GM21529 (cell line): ENCODE measurements around the gene FHOD3.

Source experiments
- ATAC-seq: cut with Tn5 transposase; IDR thresholded peaks from one replicate; pipeline ENCODE4 v1.9.1; 2021; ENCODE audit not compliant: unreplicated experiment

FHOD3 gene

GRCh38 chr18:36295880-36296301 is 1.6 kb upstream of the FHOD3 start:
- no peak for ATAC-seq

DNA sequence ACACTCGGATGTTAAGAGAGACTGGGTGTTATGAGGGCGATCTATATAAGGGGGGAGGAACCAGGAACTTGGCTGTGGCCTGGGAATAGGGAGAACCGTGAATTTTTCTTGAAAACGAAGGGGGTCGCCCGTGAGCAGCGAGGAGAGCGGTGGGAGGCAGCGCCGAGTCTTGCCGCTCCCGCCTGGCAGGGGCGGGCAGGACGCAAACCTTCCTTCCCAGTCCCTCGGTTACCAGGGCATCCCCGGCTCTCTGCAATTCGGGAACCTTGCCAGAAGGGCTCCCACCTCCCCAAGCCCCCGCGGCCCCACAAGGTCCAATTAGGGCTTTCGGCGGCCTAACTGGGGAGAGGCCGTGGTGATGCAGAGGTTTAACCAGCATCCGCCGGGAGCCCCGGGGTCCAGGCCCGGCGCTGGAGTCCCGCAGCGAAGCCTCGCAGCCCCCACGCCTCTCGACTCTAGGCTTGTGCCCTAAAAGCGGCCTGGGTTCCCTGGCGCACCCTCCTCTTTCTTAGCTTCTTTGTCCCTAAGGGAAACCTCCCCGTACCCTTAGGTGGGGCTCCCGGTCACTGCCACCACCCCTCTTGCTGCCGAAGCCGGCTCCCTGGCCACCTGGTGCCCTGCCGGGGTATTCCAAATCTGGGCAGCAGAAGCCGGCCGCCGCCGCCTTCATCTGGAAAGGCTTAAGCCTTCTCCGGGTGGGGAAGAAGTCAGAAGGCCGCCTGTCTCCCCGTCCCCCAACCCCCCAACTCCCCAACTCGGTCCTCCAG is 680 bp upstream of the FHOD3 start:
- peak; percentile 22 for ATAC-seq

- ATAC-seq: peak; percentile 15
These were observed 721 bp downstream of the FHOD3 start for GRCh38 chr18:36298126-36298741.

DNA sequence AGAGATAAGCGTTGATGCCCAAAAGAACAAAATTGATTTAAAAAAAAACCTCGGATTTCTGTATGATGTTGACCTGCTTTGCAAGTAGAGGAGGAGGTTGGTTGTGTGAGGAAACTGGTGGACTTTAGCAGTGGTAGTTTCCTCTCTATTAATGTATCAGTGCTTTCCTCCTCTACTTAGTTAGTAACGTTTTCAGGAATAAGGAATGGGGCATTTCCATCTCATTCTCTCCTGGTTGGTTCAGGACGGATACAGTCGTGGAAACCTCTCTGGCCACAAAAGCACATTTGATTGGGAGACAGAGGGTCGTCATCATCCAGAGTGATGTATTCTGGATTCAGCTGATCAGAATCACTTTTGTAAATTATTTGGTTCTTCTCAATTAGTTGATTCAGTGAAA is 1.5 kb downstream of the FHOD3 start:
- ATAC-seq: no peak

DNA sequence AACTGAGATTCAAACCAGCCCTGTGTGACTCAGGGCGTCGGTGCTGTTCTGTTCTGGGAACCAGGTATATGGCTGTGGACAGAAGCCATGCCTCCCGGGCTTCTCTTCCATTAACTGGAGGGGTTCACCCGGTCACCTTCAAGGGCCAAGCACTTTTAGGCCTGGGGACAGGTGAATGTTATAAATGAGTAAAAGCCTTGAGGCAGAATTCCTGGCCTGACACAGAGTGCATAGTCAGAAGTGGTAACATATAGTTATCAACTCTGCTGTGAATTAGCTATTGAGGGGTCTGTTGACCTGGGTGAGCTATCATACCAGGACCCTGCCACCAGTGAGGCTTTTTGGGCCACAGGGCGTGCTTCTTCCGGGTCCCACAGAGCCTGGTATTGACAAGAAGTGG is 2.7 kb downstream of the FHOD3 start:
- no peak for ATAC-seq

- no peak for ATAC-seq
These were observed 4.4 kb downstream of the FHOD3 start for GRCh38 chr18:36301884-36302283.

DNA sequence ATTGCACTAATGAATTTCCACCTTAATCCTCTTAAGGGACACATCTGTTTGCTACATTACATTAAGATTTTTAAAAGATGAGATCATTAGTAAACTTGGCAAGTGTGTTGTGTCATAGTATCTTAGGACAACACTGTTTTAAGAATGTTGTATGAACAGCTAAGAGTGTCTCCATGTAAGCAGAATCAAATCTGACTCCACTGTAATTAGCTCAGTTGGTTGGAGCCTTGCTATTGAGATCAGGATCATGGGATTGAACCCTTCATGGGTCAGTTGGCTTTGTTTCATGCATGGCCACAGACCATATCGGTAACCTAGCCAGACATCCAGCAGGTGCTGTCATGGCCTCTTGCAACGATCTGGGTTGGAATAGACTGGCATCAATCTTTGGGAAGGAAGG is 5.2 kb downstream of the FHOD3 start:
- no peak for ATAC-seq

DNA sequence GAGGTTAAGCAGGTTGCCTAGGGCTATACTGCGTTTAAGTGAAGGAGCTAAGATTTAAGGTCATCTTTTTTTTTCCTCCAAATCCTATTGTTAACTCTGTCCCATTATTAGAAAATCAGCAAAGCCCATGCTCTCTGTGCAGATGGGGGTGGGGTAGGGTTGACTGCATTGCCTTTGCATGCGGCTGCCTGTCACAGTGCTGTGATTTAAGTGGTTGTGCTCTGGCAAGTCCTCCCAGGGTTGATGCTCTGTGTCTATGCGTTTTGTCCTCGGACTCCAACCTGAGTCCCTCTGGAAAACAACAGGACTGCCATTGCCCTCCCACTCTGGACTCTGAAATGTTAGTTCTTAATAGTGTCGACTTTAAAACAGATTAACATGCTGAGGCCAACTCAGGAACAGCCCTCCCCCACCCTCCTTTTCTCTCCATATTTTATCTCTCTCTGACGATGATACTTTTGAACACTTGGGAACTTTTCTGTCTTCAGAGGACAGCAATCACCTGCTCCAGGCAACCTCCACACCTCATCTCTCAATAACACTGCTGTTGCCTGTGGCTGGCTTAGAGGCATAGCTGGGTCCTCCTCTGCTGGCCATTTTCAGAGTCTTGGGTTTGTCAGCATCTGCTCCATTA is 5.8 kb downstream of the FHOD3 start:
- no peak for ATAC-seq

DNA sequence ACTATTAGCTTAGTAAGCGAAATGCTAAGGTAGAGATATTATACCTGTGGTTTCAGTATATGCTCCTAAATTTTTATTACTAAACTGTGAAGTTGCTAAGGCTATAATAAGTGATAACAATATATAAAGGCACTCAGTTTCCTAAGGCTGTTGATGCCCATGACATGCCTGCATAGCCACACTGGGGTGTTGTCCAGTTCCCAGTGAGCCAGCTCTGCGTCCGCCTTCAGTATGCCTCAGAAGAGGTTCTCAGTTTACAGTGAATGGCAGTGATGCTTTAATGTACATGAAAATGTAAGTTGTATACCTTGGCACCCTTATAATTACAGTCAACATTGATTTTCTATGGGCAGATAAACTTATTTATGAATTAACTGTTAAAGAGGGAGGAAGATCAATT is 7.2 kb downstream of the FHOD3 start:
- ATAC-seq: no peak

GRCh38 chr18:36305375-36305774 is 7.9 kb downstream of the FHOD3 start:
- ATAC-seq: no peak

GRCh38 chr18:36307513-36307912 is 10.0 kb downstream of the FHOD3 start:
- ATAC-seq: no peak

DNA sequence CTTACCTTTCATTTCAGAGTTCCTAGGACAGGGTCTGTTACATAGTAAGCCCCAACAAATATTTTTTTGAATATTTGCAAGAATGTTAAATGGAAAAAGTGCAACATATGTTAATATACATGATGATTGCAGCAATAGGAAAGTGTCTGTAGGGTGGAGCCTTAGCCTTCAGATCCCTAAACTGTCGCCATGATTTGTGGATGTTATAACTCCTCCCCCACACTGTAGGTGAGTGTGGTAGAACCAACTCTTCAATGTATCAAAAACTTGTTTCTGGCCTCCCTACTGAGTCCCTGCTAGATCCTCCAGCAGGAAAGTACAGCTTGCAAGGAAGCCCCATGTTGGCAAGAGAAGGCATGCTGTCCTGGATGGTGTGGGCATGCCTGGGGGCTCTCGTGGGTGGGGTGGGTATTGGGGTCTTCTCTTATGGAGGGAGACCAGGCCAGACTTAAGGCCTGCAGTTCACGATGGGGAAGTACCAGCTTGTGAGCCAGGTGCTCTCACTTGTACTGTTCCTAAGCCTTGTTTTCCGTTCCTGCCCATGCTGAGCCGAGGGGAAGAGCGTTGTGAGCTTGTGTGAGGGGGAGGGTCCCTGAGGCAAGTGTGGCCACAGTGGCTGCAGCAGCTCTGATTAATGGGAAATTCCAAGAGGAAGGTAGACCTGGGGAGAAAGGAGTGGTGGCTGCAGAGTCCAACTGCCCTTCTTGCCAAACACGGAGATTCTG is 11.4 kb downstream of the FHOD3 start:
- no peak for ATAC-seq

GRCh38 chr18:36309436-36310391 is 12.2 kb downstream of the FHOD3 start:
- ATAC-seq: no peak

DNA sequence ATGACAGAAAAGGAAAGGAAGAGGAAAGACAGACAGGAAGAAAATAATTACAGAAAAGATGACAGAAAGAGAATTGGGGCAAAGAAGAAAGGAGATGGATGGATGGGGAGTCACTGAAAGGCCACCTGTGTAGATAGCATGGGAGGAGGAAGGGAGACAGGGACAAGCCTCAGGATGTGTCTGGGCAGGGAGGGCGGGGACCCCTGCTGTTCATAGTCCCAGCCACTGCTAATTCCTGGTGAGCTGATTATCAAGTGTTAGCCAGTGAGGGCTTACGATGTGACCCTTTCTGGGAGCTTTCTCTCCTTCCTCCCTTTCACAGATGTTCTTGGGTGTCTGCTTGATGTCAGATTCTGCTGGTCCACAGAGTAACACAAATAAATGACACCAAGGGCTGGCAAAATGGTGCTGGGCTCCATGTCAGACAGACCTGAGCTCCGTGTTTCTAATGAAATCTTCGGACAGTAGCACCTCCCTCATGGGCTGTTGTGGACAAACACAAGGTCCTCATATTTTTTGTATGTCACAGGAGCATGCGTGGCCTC is 13.6 kb downstream of the FHOD3 start:
- ATAC-seq: no peak

- no peak for ATAC-seq
These were observed 15.4 kb downstream of the FHOD3 start for GRCh38 chr18:36312806-36313395.

DNA sequence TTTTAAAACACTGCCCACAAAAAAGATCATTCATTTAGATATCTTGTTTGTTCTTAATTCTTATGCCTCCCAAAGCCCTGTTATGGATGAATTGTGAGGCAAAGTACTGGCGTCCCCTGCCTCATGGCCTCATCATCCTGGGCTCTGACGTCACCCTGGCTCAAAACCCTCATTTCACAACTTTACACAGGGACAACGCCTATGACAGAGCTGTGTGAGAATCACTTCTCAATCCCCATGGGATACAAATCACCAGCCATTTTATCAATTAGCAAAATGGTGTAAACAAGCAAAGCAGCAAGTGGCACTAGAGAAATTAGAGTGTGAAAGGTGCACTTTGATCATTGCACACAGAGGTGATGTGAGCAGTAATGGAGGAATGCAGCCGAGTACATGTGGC is 16.6 kb downstream of the FHOD3 start:
- ATAC-seq: no peak

DNA sequence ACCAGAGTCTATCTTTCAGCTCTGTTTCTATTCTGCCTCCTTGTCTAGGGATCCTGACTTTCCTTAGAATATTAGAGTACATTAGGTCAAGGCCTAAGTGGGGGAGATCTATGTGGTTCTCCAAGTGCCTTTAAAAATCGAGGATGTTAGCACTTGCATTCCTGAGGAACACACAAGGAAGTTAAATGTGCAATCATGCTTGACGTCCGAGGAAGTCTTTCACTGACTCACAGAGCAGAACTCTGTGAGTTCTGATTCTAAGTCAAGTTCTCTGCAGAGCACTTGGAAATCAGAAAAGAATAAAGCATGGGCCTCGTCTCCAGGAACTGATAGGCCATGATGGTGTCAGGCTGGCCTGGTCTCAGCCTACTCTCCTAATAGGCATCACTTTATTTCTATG is 17.2 kb downstream of the FHOD3 start:
- ATAC-seq: no peak

DNA sequence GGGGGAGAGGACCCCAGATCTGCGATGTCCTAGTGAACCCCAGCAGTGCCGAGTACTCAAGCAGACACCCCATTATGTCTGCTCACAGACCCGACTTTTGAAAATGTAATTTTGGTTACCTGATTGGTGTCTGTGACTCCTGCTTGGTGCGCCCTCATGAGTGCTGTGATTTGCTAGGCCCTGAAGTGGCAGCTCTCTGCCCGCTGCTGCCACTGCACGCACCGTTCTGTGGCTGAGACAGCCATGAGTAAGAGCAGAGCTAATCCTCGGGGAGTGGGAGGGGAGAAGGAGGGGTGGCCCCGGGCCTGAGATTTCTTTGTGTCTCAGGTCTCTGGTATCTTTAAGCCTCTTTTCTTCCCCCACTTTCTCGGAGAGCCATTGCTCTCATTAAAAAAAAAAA is 18.2 kb downstream of the FHOD3 start:
- ATAC-seq: no peak

DNA sequence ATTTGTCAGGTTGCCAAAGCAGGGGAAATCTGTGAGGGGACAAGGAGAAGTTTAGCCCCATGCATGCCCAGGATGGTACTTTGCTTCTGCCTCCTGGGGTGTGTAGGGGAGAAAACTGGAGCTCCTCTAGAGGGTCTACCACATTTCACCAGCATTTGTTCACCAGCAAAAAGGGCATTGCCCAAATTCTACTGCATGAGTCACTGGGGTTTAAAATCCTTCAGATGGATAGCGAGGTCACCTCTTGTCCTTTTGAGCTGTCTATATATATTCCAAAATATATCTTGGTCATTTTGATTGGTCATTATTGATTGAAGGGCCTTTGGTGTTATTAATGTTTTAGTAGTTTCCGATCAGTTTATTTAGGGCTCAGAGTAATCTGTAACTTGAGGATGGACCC is 18.7 kb downstream of the FHOD3 start:
- no peak for ATAC-seq
